ENCODE data around the gene AK2.
"Not testable (repeated sequence)": the region's sequence is repeated elsewhere in the genome, so short reads cannot be mapped to it uniquely, and the experiment has no call there.

DNA sequence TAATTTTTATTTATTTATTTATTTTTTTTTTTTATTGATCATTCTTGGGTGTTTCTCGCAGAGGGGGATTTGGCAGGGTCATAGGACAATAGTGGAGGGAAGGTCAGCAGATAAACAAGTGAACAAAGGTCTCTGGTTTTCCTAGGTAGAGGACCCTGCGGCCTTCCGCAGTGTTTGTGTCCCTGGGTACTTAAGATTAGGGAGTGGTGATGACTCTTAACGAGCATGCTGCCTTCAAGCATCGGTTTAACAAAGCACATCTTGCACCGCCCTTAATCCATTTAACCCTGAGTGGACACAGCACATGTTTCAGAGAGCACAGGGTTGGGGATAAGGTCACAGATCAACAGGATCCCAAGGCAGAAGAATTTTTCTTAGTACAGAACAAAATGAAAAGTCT is 63.2 kb downstream of the AK2 start:
- not testable (repeated sequence) for TF ChIP-seq ZNF565 (CRISPR knock-in tag; conservative IDR thresholded peaks at IDR 0.05; ENCODE audit: low read depth); TOX (CRISPR knock-in tag; IDR thresholded peaks at IDR 0.05; ENCODE audit: borderline replicate concordance); ARNTL (CRISPR knock-in tag; IDR thresholded peaks at IDR 0.05; ENCODE audit: borderline replicate concordance, low read depth)
- TF ChIP-seq, protein P1, sequence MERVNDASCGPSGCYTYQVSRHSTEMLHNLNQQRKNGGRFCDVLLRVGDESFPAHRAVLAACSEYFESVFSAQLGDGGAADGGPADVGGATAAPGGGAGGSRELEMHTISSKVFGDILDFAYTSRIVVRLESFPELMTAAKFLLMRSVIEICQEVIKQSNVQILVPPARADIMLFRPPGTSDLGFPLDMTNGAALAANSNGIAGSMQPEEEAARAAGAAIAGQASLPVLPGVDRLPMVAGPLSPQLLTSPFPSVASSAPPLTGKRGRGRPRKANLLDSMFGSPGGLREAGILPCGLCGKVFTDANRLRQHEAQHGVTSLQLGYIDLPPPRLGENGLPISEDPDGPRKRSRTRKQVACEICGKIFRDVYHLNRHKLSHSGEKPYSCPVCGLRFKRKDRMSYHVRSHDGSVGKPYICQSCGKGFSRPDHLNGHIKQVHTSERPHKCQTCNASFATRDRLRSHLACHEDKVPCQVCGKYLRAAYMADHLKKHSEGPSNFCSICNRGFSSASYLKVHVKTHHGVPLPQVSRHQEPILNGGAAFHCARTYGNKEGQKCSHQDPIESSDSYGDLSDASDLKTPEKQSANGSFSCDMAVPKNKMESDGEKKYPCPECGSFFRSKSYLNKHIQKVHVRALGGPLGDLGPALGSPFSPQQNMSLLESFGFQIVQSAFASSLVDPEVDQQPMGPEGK (CRISPR knock-in tag; IDR thresholded peaks at IDR 0.05; ENCODE audit: borderline replicate concordance): not testable (repeated sequence)

Measured in SK-N-SH treated with all-trans-retinoic acid at 6 μM for 48 hours (cell line).